SU-DHL-6 (cell line): Measurements from ENCODE around the gene FAM107B.
"Not testable (repeated sequence)": the region's sequence is repeated elsewhere in the genome, so short reads cannot be mapped to it uniquely, and the experiment has no call there.

Experiments used
- H2AFZ ChIP-seq: fragments of 200-600 bp; sonication (generic); 2 replicates; pipeline ENCODE4 v1.6.1; 2014; ENCODE audit warnings: low read depth, mild to moderate bottlenecking, moderate library complexity, mixed read lengths, antibody characterized with exemption, low read length; ENCODE audit not compliant: severe bottlenecking
- H3F3A ChIP-seq: fragments of 200-600 bp; shearing (Covaris generic); 2 replicates; pipeline ENCODE4 v1.6.0; 2016; ENCODE audit warnings: antibody characterized with exemption, mild to moderate bottlenecking; ENCODE audit not compliant: insufficient read depth
- H3K27ac ChIP-seq: fragments of 200-600 bp; sonication (generic); 2 replicates; pipeline ENCODE4 v1.5.1; 2016; ENCODE audit warnings: low read depth, mild to moderate bottlenecking, low read length, moderate library complexity, mixed read lengths
- H3K27me3 ChIP-seq: fragments of 200-600 bp; sonication (generic), shearing (Covaris generic); 2 replicates; pipeline ENCODE4 v1.6.0; 2014; ENCODE audit warnings: mild to moderate bottlenecking, low read length
- H3K36me3 ChIP-seq: fragments of 200-600 bp; sonication (generic); 2 replicates; pipeline ENCODE4 v1.6.1; 2014; ENCODE audit warnings: mild to moderate bottlenecking, low read length, mixed read lengths
- H3K4me2 ChIP-seq: fragments of 300-600, 200-600 bp; shearing (Covaris generic), sonication (generic); 2 replicates; pipeline ENCODE4 v1.6.0; 2014; ENCODE audit warnings: low read length, low read depth, mild to moderate bottlenecking; ENCODE audit not compliant: poor library complexity, severe bottlenecking
- H3K4me3 ChIP-seq: fragments of 200-600 bp; sonication (generic); 2 replicates; pipeline ENCODE4 v1.5.1; 2014; ENCODE audit warnings: antibody characterized with exemption, low read length, mild to moderate bottlenecking, mixed read lengths; ENCODE audit not compliant: insufficient read depth, poor library complexity, severe bottlenecking
- H3K79me2 ChIP-seq: fragments of 200-600 bp; sonication (generic); 2 replicates; pipeline ENCODE4 v1.6.1; 2014; ENCODE audit warnings: mild to moderate bottlenecking, low read length, moderate library complexity; ENCODE audit not compliant: insufficient read depth
- H3K9ac ChIP-seq: fragments of 200-600 bp; sonication (generic); 2 replicates; pipeline ENCODE4 v1.7.0; 2014; ENCODE audit warnings: mild to moderate bottlenecking, low read length
- H3K9me2 ChIP-seq: fragments of 200-600 bp; sonication (generic); replicated peaks from 2 replicates; pipeline ENCODE4 v1.6.1; 2014; ENCODE audit warnings: low read length; ENCODE audit not compliant: insufficient read depth
- H3K9me3 ChIP-seq: fragments of 200-600 bp; sonication (generic); 2 replicates; pipeline ENCODE4 v1.6.1; 2014; ENCODE audit warnings: low read length, mixed read lengths; ENCODE audit not compliant: insufficient read depth
- H4K20me1 ChIP-seq: fragments of 200-600 bp; sonication (generic); 2 replicates; pipeline ENCODE4 v1.6.1; 2014; ENCODE audit warnings: low read depth, mild to moderate bottlenecking, antibody characterized with exemption, low read length, moderate library complexity, mixed read lengths
- EZH2phosphoT487 ChIP-seq: fragments of 200-600 bp; sonication (generic), shearing (Covaris generic); conservative IDR thresholded peaks from 2 replicates; pipeline ENCODE4 v1.6.1; 2018; ENCODE audit warnings: mild to moderate bottlenecking, antibody characterized with exemption, low read length, moderate library complexity, mixed read lengths
- TF ChIP-seq, protein P1 (sequence below): fragments of 200-600 bp; sonication (generic); IDR thresholded peaks from one replicate; pipeline ENCODE4 v1.5.1; 2017; ENCODE audit warnings: antibody characterized with exemption, mild to moderate bottlenecking, low read length, moderate library complexity; ENCODE audit not compliant: insufficient read depth, poor library complexity, severe bottlenecking

FAM107B gene

DNA sequence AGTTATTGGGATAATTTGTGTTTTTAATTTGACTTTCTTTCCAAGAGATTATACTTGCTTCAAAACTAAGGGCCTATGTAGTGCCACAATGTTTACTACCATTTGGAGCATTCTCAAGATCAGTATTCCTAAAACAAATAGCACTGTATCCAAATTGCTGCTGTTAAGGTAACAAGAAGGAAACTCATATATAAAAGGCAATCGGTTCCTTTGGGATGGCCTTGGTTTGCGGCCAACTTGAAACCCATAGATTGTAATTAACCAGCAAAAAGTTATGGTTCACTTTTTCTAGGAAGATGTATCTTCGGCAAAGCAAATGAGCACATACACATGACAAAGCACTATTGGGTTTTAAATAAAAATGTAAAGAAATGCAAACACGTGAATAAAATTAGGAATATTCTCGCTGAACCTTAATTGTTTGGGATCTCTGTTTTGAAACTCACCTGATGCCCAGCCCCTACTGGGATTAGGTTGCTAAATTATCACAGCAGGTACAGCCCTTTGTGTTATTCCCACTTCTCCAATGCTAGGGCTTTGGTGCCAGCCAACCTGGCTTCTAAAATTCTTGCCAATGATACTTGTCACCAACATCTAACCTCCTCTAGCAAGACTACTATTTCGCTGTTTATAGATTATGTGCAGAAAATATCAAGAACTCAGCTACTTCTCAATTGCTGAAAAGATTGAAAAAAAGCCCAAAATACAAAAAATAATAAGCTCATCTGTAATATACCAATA lies 47.1 kb upstream of the FAM107B start:
- no peak overlapping the region for H3K9ac ChIP-seq
- H3K27ac ChIP-seq = no peak overlapping the region
- H3F3A ChIP-seq = peaks cover 9% of the 10 kb centered on the region; the same call in 1 of the 2 replicates
- TF ChIP-seq, protein P1, sequence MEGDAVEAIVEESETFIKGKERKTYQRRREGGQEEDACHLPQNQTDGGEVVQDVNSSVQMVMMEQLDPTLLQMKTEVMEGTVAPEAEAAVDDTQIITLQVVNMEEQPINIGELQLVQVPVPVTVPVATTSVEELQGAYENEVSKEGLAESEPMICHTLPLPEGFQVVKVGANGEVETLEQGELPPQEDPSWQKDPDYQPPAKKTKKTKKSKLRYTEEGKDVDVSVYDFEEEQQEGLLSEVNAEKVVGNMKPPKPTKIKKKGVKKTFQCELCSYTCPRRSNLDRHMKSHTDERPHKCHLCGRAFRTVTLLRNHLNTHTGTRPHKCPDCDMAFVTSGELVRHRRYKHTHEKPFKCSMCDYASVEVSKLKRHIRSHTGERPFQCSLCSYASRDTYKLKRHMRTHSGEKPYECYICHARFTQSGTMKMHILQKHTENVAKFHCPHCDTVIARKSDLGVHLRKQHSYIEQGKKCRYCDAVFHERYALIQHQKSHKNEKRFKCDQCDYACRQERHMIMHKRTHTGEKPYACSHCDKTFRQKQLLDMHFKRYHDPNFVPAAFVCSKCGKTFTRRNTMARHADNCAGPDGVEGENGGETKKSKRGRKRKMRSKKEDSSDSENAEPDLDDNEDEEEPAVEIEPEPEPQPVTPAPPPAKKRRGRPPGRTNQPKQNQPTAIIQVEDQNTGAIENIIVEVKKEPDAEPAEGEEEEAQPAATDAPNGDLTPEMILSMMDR = no peak
- TF ChIP-seq EZH2phosphoT487 = no peak
- no peak overlapping the region for H2AFZ ChIP-seq
- no peaks in the 10 kb centered on the region for H3K79me2 ChIP-seq
- H3K9me2 ChIP-seq = no peaks in the 10 kb centered on the region
- no peak overlapping the region for H3K4me3 ChIP-seq
- no peak overlapping the region for H3K4me2 ChIP-seq
- H4K20me1 ChIP-seq = no peaks in the 10 kb centered on the region
- no peaks in the 10 kb centered on the region for H3K27me3 ChIP-seq
- H3K36me3 ChIP-seq = no peaks in the 10 kb centered on the region
- H3K9me3 ChIP-seq = no peaks in the 10 kb centered on the region

DNA sequence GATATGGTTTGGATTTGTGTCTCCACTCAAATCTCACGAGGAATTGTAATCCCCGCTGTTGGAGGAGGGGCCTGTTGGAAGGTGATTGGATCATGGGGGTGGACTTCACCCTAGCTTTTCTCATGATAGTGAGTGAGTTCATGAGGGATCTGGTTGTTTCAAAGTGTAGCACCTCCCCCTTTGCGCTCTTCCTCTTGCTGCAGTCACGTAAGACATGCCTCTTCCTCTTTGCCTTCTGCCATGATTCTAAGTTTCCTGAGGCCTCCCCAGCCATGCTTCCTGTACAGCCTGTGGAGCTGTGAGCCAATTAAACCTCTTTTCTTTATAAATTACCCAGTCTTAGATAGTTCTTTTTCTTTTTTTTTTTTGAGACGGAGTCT lies 46.1 kb upstream of the FAM107B start:
- TF ChIP-seq, protein P1 = no peak
- no peak for TF ChIP-seq EZH2phosphoT487

DNA sequence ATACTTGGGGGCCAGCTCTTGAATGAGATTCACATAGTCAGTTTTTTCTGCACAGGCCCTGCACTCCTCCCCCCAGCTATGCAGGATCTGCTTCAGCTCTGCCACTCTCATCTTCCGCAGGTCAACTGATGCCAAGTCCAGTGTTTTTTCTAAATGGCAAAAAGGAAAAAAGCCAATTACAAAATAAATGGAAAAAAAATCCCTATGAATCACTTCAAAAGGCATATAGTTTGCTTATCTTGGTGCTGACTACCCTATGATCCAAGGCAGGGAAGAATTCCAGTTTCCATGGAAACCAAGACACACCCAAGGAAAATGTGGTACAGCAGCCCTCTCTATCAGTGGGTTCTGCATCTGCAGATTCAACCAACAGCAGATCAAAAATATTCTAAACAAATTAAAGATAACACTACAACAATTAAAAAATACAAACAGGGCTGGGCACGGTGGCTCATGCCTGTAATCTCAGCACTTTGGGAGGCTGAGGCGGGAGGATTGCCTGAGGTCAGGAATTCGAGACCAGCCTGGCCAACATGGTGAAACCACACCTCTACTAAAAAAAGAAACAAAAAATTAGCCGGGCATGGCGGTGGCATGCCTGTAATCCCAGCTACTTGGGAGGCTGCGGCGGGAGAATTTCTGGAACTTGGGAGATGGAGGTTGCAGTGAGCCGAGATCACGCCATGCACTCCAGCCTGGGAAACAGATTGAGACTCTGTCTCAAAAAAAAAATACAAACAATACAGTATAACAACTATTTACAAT lies 45.5 kb upstream of the FAM107B start:
- Histone ChIP-seq H3K4me3 (no peak overlapping the region), H3K27ac (no peak overlapping the region), H4K20me1 (no peaks in the 10 kb centered on the region), H3K9ac (no peak overlapping the region), H2AFZ (no peak overlapping the region), H3K27me3 (no peaks in the 10 kb centered on the region), H3K79me2 (no peaks in the 10 kb centered on the region), H3K9me3 (no peaks in the 10 kb centered on the region), H3K36me3 (no peaks in the 10 kb centered on the region), H3K9me2 (no peaks in the 10 kb centered on the region), H3K4me2 (no peak overlapping the region), H3F3A (no peaks in the 10 kb centered on the region)
- no peak for TF ChIP-seq EZH2phosphoT487
- TF ChIP-seq, protein P1 = no peak

More for the DNA sequence above, 46.1 kb upstream of the FAM107B start:
- Histone ChIP-seq H3K9me3 (no peaks in the 10 kb centered on the region), H3K79me2 (no peaks in the 10 kb centered on the region), H3F3A (no peaks in the 10 kb centered on the region), H3K9ac (no peak overlapping the region), H2AFZ (no peak overlapping the region), H3K9me2 (no peaks in the 10 kb centered on the region), H3K27me3 (no peaks in the 10 kb centered on the region), H4K20me1 (no peaks in the 10 kb centered on the region), H3K36me3 (no peaks in the 10 kb centered on the region), H3K4me3 (no peak overlapping the region), H3K4me2 (no peak overlapping the region), H3K27ac (no peak overlapping the region)

DNA sequence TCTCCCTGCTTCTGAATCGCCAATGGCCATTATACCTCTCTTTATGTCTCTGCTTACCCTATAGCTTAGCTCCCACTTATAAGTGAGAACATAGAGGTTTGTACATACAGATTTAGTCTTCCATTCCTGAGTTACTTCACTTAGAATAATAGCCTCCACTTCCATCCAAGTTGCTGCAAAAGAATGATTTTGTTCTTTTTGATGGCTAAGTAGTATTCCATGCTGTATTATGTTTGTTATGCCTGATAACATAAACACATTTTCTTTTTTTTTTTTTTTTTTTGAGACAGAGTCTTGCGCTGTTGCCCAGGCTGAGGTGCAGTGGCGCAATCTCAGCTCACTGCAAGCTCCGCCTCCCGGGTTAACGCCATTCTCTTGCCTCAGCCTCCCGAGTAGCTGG lies 42.0 kb upstream of the FAM107B start:
- H3K27me3 ChIP-seq, H3K4me2 ChIP-seq, H3K9me2 ChIP-seq, H2AFZ ChIP-seq, H3K36me3 ChIP-seq, H3K27ac ChIP-seq, H3K9me3 ChIP-seq, H4K20me1 ChIP-seq, H3F3A ChIP-seq, H3K9ac ChIP-seq, H3K79me2 ChIP-seq, H3K4me3 ChIP-seq: not testable (repeated sequence)
